ENCODE results near the gene SPATA31C2. TPM values are rescaled to one million over a fixed set of nuclear protein-coding genes. Genes with fewer than 3 reads are reported as not detected.

The SPATA31C2 gene
- total RNA-seq, 4 donors from 2014 or later: not detected

- H3K4me3 ChIP-seq: no peak overlapping the region
- intact Hi-C loops (cut with DNase I; ENCODE audit: low total_unique reads): no loop called here
- H3K27me3 ChIP-seq: no peaks in the 10 kb centered on the region
- H3K4me1 ChIP-seq: no peaks in the 10 kb centered on the region
- TF ChIP-seq EP300 (IDR thresholded peaks at IDR 0.05; ENCODE audit: low read depth) (no peak), POLR2A (IDR thresholded peaks at IDR 0.05) (no peak), POLR2AphosphoS5 (IDR thresholded peaks at IDR 0.05) (no peak), CTCF (IDR thresholded peaks at IDR 0.05) (no peak)
- H3K9me3 ChIP-seq: peaks cover 3 to 5% of the 10 kb centered on the region in 2 donors
- no peaks in the 10 kb centered on the region for H3K36me3 ChIP-seq
- in situ Hi-C loops (cut with MboI; ENCODE audit: low pct_ligation_motif_present in 1 of 4, low pct_unique_long_range_greater_than_20kb in 1 of 4, low sequenced_read_pairs in 3 of 4): no loop called here
- no peak for DNase-seq
- H3K27ac ChIP-seq: no peak overlapping the region
Observed at GRCh38 chr9:88169700-88170099, 31.4 kb upstream of the SPATA31C2 start.

DNA sequence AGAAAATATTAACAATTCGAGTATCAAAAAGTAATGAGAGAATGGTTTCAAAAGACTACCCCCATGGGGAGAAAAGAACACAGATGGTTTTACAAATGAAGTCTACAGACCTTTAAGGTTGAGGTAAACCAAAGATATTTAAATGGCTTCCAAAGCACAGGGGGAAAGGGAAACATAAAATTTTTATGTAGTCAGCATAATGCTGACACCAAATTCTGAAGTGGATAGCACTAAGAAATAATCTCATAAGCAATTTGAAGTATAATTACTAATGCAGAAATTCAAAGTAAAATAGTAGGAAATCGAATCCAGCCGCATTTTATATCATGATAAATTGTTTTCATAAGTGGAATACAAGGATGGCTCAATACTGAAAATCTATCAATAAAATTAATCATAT is 30.3 kb upstream of the SPATA31C2 start:
- no peak for TF ChIP-seq POLR2A (IDR thresholded peaks at IDR 0.05)
- no peak for TF ChIP-seq POLR2AphosphoS5 (IDR thresholded peaks at IDR 0.05)
- no peak for TF ChIP-seq CTCF (IDR thresholded peaks at IDR 0.05)
- TF ChIP-seq EP300 (IDR thresholded peaks at IDR 0.05; ENCODE audit: low read depth): no peak
- Histone ChIP-seq H3K4me1 (no peaks in the 10 kb centered on the region), H3K9me3 (peaks cover 3 to 5% of the 10 kb centered on the region in 2 donors), H3K27ac (no peak overlapping the region), H3K36me3 (no peaks in the 10 kb centered on the region), H3K4me3 (no peak overlapping the region), H3K27me3 (no peaks in the 10 kb centered on the region)
- no peak for DNase-seq
- WGBS, 2 donors (ENCODE audit: low coverage in 1 of 2): 74 to 76% methylated on average over 3 of the region's 3 CpGs
- in situ Hi-C loops (cut with MboI; ENCODE audit: low pct_ligation_motif_present in 1 of 4, low pct_unique_long_range_greater_than_20kb in 1 of 4, low sequenced_read_pairs in 3 of 4): no loop called here
- intact Hi-C loops (cut with DNase I; ENCODE audit: low total_unique reads): no loop called here

- H3K27ac ChIP-seq: no peak overlapping the region
- intact Hi-C loops (cut with DNase I; ENCODE audit: low total_unique reads): no loop called here
- no peaks in the 10 kb centered on the region for H3K4me1 ChIP-seq
- WGBS, 2 donors (ENCODE audit: low coverage in 1 of 2): 83% methylated on average over 1 of the region's 1 CpG
- in situ Hi-C loops (cut with MboI; ENCODE audit: low pct_ligation_motif_present in 1 of 4, low pct_unique_long_range_greater_than_20kb in 1 of 4, low sequenced_read_pairs in 3 of 4): no loop called here
- no peak overlapping the region for H3K4me3 ChIP-seq
- H3K9me3 ChIP-seq: peaks cover 3 to 5% of the 10 kb centered on the region in 2 donors
- no peaks in the 10 kb centered on the region for H3K36me3 ChIP-seq
- H3K27me3 ChIP-seq: no peaks in the 10 kb centered on the region
- TF ChIP-seq POLR2A (IDR thresholded peaks at IDR 0.05) (no peak), EP300 (IDR thresholded peaks at IDR 0.05; ENCODE audit: low read depth) (no peak), CTCF (IDR thresholded peaks at IDR 0.05) (no peak), POLR2AphosphoS5 (IDR thresholded peaks at IDR 0.05) (no peak)
- no peak for DNase-seq
Observed at GRCh38 chr9:88166660-88167059, 28.4 kb upstream of the SPATA31C2 start.

DNA sequence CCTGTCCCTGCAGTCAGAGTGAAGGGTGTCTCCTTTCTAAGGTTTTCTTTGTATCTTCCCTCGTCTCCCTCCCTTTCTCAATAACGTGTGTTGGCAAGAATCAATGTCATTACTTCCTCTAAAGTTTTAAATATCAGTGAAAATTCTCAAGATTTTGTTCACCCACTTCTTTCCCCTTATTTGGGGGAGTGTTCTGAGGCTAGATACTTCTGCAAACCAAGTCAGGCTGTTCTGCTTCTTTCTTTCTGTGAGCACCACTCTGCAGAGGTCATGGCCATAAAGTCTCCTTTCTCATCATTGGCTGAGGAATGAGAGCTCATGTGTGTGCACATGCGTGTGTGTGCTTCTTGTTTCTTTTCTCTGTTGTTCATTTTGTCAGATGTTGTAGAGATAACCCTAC is 26.6 kb upstream of the SPATA31C2 start:
- WGBS, 2 donors (ENCODE audit: low coverage in 1 of 2): 49 to 75% methylated on average over 3 of the region's 3 CpGs
- TF ChIP-seq EP300 (IDR thresholded peaks at IDR 0.05; ENCODE audit: low read depth) (no peak), POLR2A (IDR thresholded peaks at IDR 0.05) (no peak), POLR2AphosphoS5 (IDR thresholded peaks at IDR 0.05) (no peak), CTCF (IDR thresholded peaks at IDR 0.05) (no peak)
- no peak for DNase-seq
- H3K27ac ChIP-seq: no peak overlapping the region
- no peak overlapping the region for H3K4me3 ChIP-seq
- H3K9me3 ChIP-seq: peaks cover 3 to 5% of the 10 kb centered on the region in 2 donors
- intact Hi-C loops (cut with DNase I; ENCODE audit: low total_unique reads): no loop called here
- no peaks in the 10 kb centered on the region for H3K27me3 ChIP-seq
- H3K4me1 ChIP-seq: no peaks in the 10 kb centered on the region
- in situ Hi-C loops (cut with MboI; ENCODE audit: low pct_ligation_motif_present in 1 of 4, low pct_unique_long_range_greater_than_20kb in 1 of 4, low sequenced_read_pairs in 3 of 4): no loop called here
- H3K36me3 ChIP-seq: no peaks in the 10 kb centered on the region

All from transverse colon (tissue), 4 donors.